ENCODE data around the gene STUM. TPM values are rescaled to one million over a fixed set of nuclear protein-coding genes. Genes with fewer than 3 reads are reported as not detected.

Gene STUM
- total RNA-seq, 1 donor from 2014 or later = not detected

GRCh38 chr1:226657895-226658545 lies 109.5 kb downstream of the STUM start:
- no peaks in the 10 kb centered on the region for H3K79me2 ChIP-seq (ENCODE audit: low read depth)
- H3K27ac ChIP-seq = no peak overlapping the region
- peak overlapping the region; percentile 40 for H3K4me2 ChIP-seq
- no peaks in the 10 kb centered on the region for H3K36me3 ChIP-seq
- no peak overlapping the region for H3K4me3 ChIP-seq
- no peaks in the 10 kb centered on the region for H3K27me3 ChIP-seq
- no peaks in the 10 kb centered on the region for H4K20me1 ChIP-seq (ENCODE audit: low read depth)
- peaks cover 33% of the 10 kb centered on the region for H3F3A ChIP-seq (ENCODE audit: low read depth)
- H3K36me3 Mint-ChIP-seq = no peaks in the 10 kb centered on the region
- H3K4me1 Mint-ChIP-seq = peaks cover 81% of the 10 kb centered on the region
- no peaks in the 10 kb centered on the region for H3K9me3 ChIP-seq (ENCODE audit: low read depth)
- H3K9me3 Mint-ChIP-seq = no peaks in the 10 kb centered on the region
- H3K9ac ChIP-seq = no peak overlapping the region
- peak overlapping the region; percentile 1 for H2AFZ ChIP-seq (replicated peaks)
- peak overlapping the region; percentile 78 for H3K27ac Mint-ChIP-seq
- H3K27me3 Mint-ChIP-seq (ENCODE audit: insufficient read depth, low read depth) = peaks cover 7% of the 10 kb centered on the region
- DNase-seq (ENCODE audit: low spot score) = no peak
- TF ChIP-seq EZH2phosphoT487 (IDR thresholded peaks at IDR 0.05) = no peak
- TF ChIP-seq CTCF (IDR thresholded peaks at IDR 0.05) = no peak
- no peak for TF ChIP-seq EZH2 (IDR thresholded peaks at IDR 0.05)
- H3K4me1 ChIP-seq = peaks cover 72% of the 10 kb centered on the region
- H3K4me3 Mint-ChIP-seq = peak overlapping the region; percentile 5

- Mint-ChIP-seq H3K36me3 (no peaks in the 10 kb centered on the region), H3K4me1 (peaks cover 83% of the 10 kb centered on the region), H3K9me3 (no peaks in the 10 kb centered on the region), H3K27ac (no peak overlapping the region), H3K27me3 (ENCODE audit: insufficient read depth, low read depth) (peaks cover 7% of the 10 kb centered on the region), H3K4me3 (no peak overlapping the region)
- H3K27ac ChIP-seq = no peak overlapping the region
- TF ChIP-seq EZH2phosphoT487 (IDR thresholded peaks at IDR 0.05) = no peak
- TF ChIP-seq EZH2 (IDR thresholded peaks at IDR 0.05) = no peak
- TF ChIP-seq CTCF (IDR thresholded peaks at IDR 0.05) = no peak
- H3K9ac ChIP-seq = no peak overlapping the region
- DNase-seq (ENCODE audit: low spot score) = no peak
- H3K4me3 ChIP-seq = no peak overlapping the region
- H3K27me3 ChIP-seq = no peaks in the 10 kb centered on the region
- H3K79me2 ChIP-seq (ENCODE audit: low read depth) = no peaks in the 10 kb centered on the region
- H2AFZ ChIP-seq (replicated peaks) = no peak overlapping the region
- no peaks in the 10 kb centered on the region for H3K36me3 ChIP-seq
- H4K20me1 ChIP-seq (ENCODE audit: low read depth) = no peaks in the 10 kb centered on the region
- H3K9me3 ChIP-seq (ENCODE audit: low read depth) = no peaks in the 10 kb centered on the region
- H3K4me1 ChIP-seq = peaks cover 67% of the 10 kb centered on the region
- H3K4me2 ChIP-seq = peak overlapping the region; percentile 40
- H3F3A ChIP-seq (ENCODE audit: low read depth) = peaks cover 30% of the 10 kb centered on the region
Measured at GRCh38 chr1:226658546-226659125, 110.1 kb downstream of the STUM start.

Other genes starting within 250 kb of the STUM start
- 20.8 and 34.4 TPM in 2 replicates for gene LIN9, start 239.6 kb upstream of the STUM start, total RNA-seq (ENCODE audit: low replicate concordance)
- gene PARP1, start 140.7 kb upstream of the STUM start, total RNA-seq (ENCODE audit: low replicate concordance) = 237 and 345 TPM in 2 replicates
- gene ITPKB, start 190.5 kb downstream of the STUM start, total RNA-seq (ENCODE audit: low replicate concordance) = 1.6 and 4.5 TPM in 2 replicates

Measured in neural progenitor cell (in vitro differentiated cells).